HG03060 (cell line): ENCODE data around the gene TCP10L.
"Not testable (repeated sequence)": the region's sequence is repeated elsewhere in the genome, so short reads cannot be mapped to it uniquely, and the experiment has no call there.

ENCODE experiments used
- ATAC-seq: cut with Tn5 transposase; IDR thresholded peaks from one replicate; pipeline ENCODE4 v1.9.1; 2021; ENCODE audit warnings: low read depth, moderate number of reproducible peaks; ENCODE audit not compliant: unreplicated experiment

The TCP10L gene

GRCh38 chr21:32587651-32588050 is 2.3 kb upstream of the TCP10L start:
- ATAC-seq: no peak

- ATAC-seq: no peak
These were observed 1.8 kb upstream of the TCP10L start for GRCh38 chr21:32587120-32587519.

GRCh38 chr21:32585970-32586369 is 647 bp upstream of the TCP10L start:
- ATAC-seq: no peak

GRCh38 chr21:32584472-32584871 is 851 bp downstream of the TCP10L start:
- ATAC-seq: no peak

GRCh38 chr21:32581732-32582131 is 3.6 kb downstream of the TCP10L start:
- ATAC-seq: no peak

GRCh38 chr21:32580949-32581348 is 4.4 kb downstream of the TCP10L start:
- ATAC-seq: no peak

GRCh38 chr21:32578107-32578691 is 7.1 kb downstream of the TCP10L start:
- ATAC-seq: no peak

GRCh38 chr21:32576011-32576410 is 9.3 kb downstream of the TCP10L start:
- ATAC-seq: no peak

- ATAC-seq: no peak
These were observed 10.1 kb downstream of the TCP10L start for GRCh38 chr21:32574946-32575925.

- no peak for ATAC-seq
These were observed 12.5 kb downstream of the TCP10L start for GRCh38 chr21:32572574-32573420.

GRCh38 chr21:32570456-32570855 is 14.9 kb downstream of the TCP10L start:
- no peak for ATAC-seq

GRCh38 chr21:32569261-32570230 is 15.8 kb downstream of the TCP10L start:
- no peak for ATAC-seq

- no peak for ATAC-seq
These were observed 17.7 kb downstream of the TCP10L start for GRCh38 chr21:32567626-32568025.

GRCh38 chr21:32566741-32567389 is 18.5 kb downstream of the TCP10L start:
- ATAC-seq: no peak

GRCh38 chr21:32565856-32566465 is 19.4 kb downstream of the TCP10L start:
- ATAC-seq: no peak

GRCh38 chr21:32562915-32563314 is 22.4 kb downstream of the TCP10L start:
- no peak for ATAC-seq

GRCh38 chr21:32562426-32562825 is 22.9 kb downstream of the TCP10L start:
- no peak for ATAC-seq

GRCh38 chr21:32561476-32561875 is 23.8 kb downstream of the TCP10L start:
- not testable (repeated sequence) for ATAC-seq

- ATAC-seq: no peak
These were observed 24.4 kb downstream of the TCP10L start for GRCh38 chr21:32560896-32561295.
